Sigmoid colon (tissue), 4 donors: ENCODE results near the gene MMP12.

Source experiments
- EP300 ChIP-seq, 4 donors: sonication (generic); formaldehyde crosslinking; IDR thresholded peaks; one replicate each; pipeline ENCODE4 v1.6.1; 2017; ENCODE audit warnings: antibody characterized with exemption in 4 of 4
- POLR2A ChIP-seq, 2 donors: fragments of 450-650 bp; IDR thresholded peaks; one replicate each; pipeline ENCODE4 v1.6.1; 2016; ENCODE audit warnings: antibody characterized with exemption in 2 of 2, mild to moderate bottlenecking in 2 of 2, moderate library complexity in 2 of 2
- POLR2AphosphoS5 ChIP-seq, 4 donors: sonication (generic); formaldehyde crosslinking; IDR thresholded peaks; one replicate each; pipeline ENCODE4 v1.6.1; 2017; ENCODE audit warnings: antibody characterized with exemption in 4 of 4
- TF ChIP-seq, protein P1 (sequence below), 4 experiments: fragments of 450-650 bp in 3 of 4; fragments of 200-600 bp in 1 of 4; IDR thresholded peaks; one replicate each; pipeline ENCODE4 v1.5.1; 2016 to 2019; ENCODE audit warnings: antibody characterized with exemption in 4 of 4, mild to moderate bottlenecking in 3 of 4, moderate library complexity in 2 of 4

DNA sequence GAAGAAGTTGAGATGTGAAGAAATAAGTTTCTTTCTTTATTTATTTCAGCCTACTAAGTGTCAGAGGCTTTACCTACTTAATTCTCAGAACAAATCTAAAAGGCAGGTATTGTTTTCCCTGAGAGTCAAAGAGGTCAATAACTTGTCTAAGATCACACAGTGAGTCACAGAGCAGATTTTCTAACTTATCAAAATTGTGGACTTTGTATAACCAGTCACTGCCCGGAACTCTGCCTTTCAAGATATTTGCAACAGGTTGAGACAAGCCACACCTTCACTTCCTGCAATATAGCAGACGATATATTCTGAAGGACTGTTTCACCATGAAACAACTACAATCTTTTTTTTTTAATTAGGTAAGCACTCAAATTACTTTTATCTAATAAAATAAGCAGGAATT lies 20.8 kb downstream of the MMP12 start:
- TF ChIP-seq, protein P1, sequence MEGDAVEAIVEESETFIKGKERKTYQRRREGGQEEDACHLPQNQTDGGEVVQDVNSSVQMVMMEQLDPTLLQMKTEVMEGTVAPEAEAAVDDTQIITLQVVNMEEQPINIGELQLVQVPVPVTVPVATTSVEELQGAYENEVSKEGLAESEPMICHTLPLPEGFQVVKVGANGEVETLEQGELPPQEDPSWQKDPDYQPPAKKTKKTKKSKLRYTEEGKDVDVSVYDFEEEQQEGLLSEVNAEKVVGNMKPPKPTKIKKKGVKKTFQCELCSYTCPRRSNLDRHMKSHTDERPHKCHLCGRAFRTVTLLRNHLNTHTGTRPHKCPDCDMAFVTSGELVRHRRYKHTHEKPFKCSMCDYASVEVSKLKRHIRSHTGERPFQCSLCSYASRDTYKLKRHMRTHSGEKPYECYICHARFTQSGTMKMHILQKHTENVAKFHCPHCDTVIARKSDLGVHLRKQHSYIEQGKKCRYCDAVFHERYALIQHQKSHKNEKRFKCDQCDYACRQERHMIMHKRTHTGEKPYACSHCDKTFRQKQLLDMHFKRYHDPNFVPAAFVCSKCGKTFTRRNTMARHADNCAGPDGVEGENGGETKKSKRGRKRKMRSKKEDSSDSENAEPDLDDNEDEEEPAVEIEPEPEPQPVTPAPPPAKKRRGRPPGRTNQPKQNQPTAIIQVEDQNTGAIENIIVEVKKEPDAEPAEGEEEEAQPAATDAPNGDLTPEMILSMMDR (IDR thresholded peaks at IDR 0.05), result no peak
- TF ChIP-seq POLR2A (IDR thresholded peaks at IDR 0.05) (no peak), POLR2AphosphoS5 (IDR thresholded peaks at IDR 0.05) (no peak), EP300 (IDR thresholded peaks at IDR 0.05) (no peak)
